Adipocyte (in vitro differentiated cells): ENCODE data around the gene UBAP1L.

Experiments used
- DNase-seq: peaks from one replicate; pipeline ENCODE4 v3.0.0-alpha.2; 2015; ENCODE audit warnings: low read depth
- H3K27me3 ChIP-seq: replicated peaks from 2 replicates; pipeline ENCODE4 v1.7.0; 2013; ENCODE audit warnings: mild to moderate bottlenecking, low read length, moderate library complexity; ENCODE audit not compliant: control insufficient read depth, insufficient read depth
- H3K36me3 ChIP-seq: 2 replicates; pipeline ENCODE4 v1.7.0; 2013; ENCODE audit warnings: low read length, mild to moderate bottlenecking, moderate library complexity; ENCODE audit not compliant: control insufficient read depth, insufficient read depth, severe bottlenecking
- H3K4me1 ChIP-seq: 2 replicates; pipeline ENCODE4 v1.7.0; 2013; ENCODE audit warnings: mild to moderate bottlenecking, low read length, moderate library complexity; ENCODE audit not compliant: control insufficient read depth, insufficient read depth
- H3K4me3 ChIP-seq: 2 replicates; pipeline ENCODE4 v1.7.0; 2013; ENCODE audit warnings: mild to moderate bottlenecking, low read length, moderate library complexity
- H3K9ac ChIP-seq: 2 replicates; pipeline ENCODE4 v1.7.0; 2013; ENCODE audit warnings: mild to moderate bottlenecking, low read length, moderate library complexity
- H3K9me3 ChIP-seq: 2 replicates; pipeline ENCODE4 v1.7.0; 2013; ENCODE audit warnings: mild to moderate bottlenecking, low read length, moderate library complexity; ENCODE audit not compliant: control insufficient read depth

The UBAP1L gene

DNA sequence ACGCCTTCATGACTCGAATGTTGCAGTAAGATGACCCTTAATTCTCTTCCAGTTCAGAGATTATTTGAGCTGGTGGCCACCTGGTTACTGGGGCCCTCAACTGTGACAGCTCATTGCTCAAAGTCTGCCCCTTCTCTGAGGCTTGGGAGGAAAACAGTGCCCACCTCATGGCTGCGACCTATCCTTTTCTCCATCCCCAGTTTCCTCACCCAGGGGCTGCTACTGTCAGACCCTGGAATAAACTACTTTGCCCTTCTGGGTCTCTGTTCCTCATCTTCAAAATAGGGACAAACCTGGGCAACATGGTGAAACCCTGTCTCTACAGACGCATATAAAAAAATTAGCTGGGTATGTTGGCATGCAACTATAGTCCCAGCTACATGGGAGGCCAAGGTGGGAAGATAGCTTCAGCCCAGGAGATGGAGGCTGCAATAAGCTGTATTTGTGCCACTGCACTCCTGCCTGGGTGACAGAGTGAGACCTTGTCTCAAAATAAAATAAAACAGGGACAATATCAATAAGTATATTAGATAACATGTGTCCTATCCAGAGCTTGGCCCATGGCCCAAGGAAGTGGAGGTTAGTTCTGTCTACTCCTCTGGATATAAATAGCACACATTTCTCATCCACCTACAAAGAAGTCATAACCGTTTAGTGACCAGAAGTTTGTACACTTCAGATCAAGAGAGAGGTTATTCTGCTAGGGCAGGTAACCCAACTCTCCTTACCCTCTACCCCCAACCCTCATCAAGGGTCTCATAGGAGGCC, 45.0 kb downstream of the UBAP1L start:
- H3K9ac ChIP-seq = no peak overlapping the region
- DNase-seq = no peak
- no peaks in the 10 kb centered on the region for H3K9me3 ChIP-seq
- peaks cover 41% of the 10 kb centered on the region for H3K4me1 ChIP-seq
- no peaks in the 10 kb centered on the region for H3K36me3 ChIP-seq
- H3K27me3 ChIP-seq = peaks cover 4% of the 10 kb centered on the region
- H3K4me3 ChIP-seq = no peak overlapping the region

DNA sequence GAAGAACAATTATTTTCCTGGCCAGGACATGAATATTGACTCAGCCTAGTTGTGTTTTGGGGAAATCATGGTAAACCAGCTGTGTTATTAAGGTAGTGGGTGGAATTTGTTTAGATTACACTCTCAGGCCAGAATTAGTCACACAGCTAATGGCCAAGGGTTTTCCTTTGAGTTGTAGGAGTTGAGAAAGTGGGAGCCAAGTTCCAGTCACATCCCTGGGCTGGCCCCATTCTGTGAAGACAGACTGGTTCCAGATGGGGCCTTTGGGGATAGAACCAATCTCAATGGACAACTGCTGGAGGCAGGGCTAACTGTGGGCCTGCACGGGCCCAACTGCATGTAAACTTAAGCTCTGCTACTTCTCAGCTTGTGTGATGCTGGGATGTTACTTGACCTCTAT, 45.8 kb downstream of the UBAP1L start:
- DNase-seq = peak; percentile 66
- peaks cover 6% of the 10 kb centered on the region for H3K27me3 ChIP-seq
- H3K4me3 ChIP-seq = no peak overlapping the region
- no peaks in the 10 kb centered on the region for H3K9me3 ChIP-seq
- H3K36me3 ChIP-seq = no peaks in the 10 kb centered on the region
- H3K4me1 ChIP-seq = peaks cover 41% of the 10 kb centered on the region
- H3K9ac ChIP-seq = no peak overlapping the region

GRCh38 chr15:65068403-65068788, 46.6 kb downstream of the UBAP1L start:
- Histone ChIP-seq H3K27me3 (peaks cover 13% of the 10 kb centered on the region), H3K4me3 (no peak overlapping the region), H3K36me3 (no peaks in the 10 kb centered on the region), H3K4me1 (peaks cover 41% of the 10 kb centered on the region), H3K9ac (no peak overlapping the region), H3K9me3 (no peaks in the 10 kb centered on the region)
- peak; percentile 30 for DNase-seq

DNA sequence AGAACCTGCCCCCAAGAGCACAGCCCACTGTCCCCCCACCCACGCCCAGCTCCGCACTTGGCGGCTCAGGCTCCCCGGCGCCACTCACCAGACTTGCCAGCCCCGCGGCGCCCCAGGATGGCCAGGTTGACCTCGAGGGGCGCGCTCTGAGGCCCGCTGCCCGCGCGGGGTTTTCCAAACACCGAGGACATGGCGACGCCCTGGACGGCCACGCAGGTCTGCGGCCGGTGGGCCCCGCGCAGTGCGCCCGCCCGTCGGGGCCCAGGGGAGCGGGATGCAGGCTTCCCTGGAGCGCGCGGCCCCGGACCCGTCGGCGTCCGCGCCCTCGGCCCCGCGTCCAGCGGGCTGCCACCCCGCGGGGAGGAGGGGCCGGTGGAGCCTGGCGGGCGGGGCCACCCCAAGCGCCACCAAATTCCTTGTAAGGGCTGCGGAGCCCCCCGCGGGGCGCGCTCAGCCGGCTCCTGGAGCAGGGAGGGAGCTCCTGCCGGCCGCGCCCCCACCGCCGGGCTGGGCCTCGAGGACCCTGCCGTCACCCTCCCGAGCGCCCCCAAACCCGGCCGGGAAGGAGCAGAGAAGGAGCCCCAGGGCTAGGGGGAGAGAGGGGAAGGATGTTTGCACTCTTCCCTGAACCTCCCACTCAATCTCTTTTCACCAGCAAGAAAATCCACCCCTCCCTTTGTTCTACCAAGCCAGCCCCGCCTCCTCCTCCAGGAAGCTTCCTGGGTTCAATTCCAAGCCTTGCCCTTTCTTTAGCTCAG, 47.2 kb downstream of the UBAP1L start, which contains the start of gene RASL12:
Gene RASL12 (minus strand): TSS at position 347 of the 758 bp plus-strand sequence. CDS start 156 bp downstream, at position 191.
- Histone ChIP-seq H3K4me1 (peaks cover 42% of the 10 kb centered on the region), H3K9ac (no peak within 1 kb of the TSS), H3K27me3 (peaks cover 17% of the 10 kb centered on the region), H3K4me3 (no peak within 1 kb of the TSS), H3K9me3 (no peaks in the 10 kb centered on the region), H3K36me3 (no peaks in the 10 kb centered on the region)
- DNase-seq = no peak

DNA sequence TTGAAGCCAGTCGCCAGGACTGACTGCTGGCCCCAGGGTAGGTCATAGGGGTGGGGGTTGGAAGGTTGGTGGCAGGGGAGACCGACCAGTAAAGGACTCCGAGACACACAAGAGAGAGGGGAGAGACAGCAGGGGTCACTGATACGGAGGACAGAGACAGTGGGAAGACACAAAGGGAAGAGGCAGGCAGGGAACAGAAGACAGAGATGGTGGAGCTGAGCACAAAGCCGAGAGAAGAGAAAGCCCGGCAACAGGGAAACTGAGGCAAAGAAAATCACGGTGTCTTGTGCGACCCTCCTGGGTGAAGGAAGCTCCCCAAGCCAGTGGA, 47.7 kb downstream of the UBAP1L start:
- Histone ChIP-seq H3K4me1 (peaks cover 44% of the 10 kb centered on the region), H3K9me3 (no peaks in the 10 kb centered on the region), H3K4me3 (no peak overlapping the region), H3K36me3 (no peaks in the 10 kb centered on the region), H3K9ac (no peak overlapping the region), H3K27me3 (peaks cover 19% of the 10 kb centered on the region)
- no peak for DNase-seq

- DNase-seq = no peak
Measured at GRCh38 chr15:65066635-65067316, 48.2 kb downstream of the UBAP1L start.

DNA sequence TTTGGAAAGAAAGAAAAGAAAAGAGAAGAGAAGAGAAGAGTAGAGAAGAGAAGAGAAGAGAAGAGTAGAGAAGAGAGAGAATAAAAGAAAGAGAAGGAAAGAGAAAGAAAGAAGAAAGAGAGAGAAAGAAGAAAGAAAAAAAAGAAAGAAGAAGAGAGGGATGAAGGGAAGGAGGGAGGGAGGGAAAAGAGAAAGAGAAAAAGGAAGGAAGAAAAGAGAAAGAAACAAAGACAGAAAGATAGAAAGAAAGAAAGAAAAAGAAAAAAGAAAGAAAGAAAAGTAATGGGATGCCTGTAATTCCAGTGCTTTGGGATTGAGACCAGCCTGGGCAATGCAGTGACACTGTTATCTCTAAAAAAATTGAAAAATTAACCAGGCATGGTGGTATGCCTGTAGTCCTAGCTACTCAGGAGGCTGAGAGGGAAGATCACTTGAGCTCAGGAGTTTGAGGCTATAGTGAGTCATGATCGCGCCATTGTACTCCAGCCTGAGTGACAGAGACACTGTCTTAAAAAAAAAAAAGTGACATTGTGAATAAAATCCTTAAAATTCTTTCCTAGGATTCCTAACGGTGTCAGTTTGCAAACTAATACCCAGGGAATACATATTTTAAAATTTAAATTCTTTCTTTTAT, 48.9 kb downstream of the UBAP1L start:
- Histone ChIP-seq H3K9me3 (no peaks in the 10 kb centered on the region), H3K36me3 (no peaks in the 10 kb centered on the region), H3K4me3 (no peak overlapping the region), H3K27me3 (peaks cover 19% of the 10 kb centered on the region), H3K9ac (no peak overlapping the region), H3K4me1 (peaks cover 36% of the 10 kb centered on the region)
- DNase-seq = no peak

More at GRCh38 chr15:65066635-65067316, 48.2 kb downstream of the UBAP1L start:
- Histone ChIP-seq H3K4me3 (no peak overlapping the region), H3K4me1 (peaks cover 41% of the 10 kb centered on the region), H3K36me3 (no peaks in the 10 kb centered on the region), H3K27me3 (peaks cover 19% of the 10 kb centered on the region), H3K9ac (no peak overlapping the region), H3K9me3 (no peaks in the 10 kb centered on the region)

DNA sequence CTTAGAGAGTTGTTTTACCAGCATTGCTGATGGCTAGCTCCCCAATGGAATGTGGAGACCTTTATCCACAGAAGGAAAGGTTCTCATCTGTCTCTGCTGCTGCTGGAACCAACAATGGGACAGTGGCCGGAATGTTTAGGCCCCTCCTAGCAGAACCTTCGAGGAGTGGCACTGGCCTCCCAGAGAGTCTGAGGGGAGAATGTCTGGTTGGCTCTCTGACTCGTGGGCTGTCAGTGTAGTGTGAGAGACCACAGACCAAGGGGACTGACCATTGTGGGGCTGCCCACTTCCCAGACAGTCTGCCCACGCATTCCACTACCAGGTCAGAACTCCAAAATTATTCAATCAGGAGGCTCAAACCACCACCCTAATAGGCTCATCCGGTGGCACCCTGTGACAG, 52.3 kb downstream of the UBAP1L start:
- H3K36me3 ChIP-seq = no peaks in the 10 kb centered on the region
- H3K4me3 ChIP-seq = no peak overlapping the region
- H3K4me1 ChIP-seq = peaks cover 23% of the 10 kb centered on the region
- H3K9ac ChIP-seq = no peak overlapping the region
- H3K9me3 ChIP-seq = peaks cover 4% of the 10 kb centered on the region
- DNase-seq = no peak
- H3K27me3 ChIP-seq = peaks cover 25% of the 10 kb centered on the region

DNA sequence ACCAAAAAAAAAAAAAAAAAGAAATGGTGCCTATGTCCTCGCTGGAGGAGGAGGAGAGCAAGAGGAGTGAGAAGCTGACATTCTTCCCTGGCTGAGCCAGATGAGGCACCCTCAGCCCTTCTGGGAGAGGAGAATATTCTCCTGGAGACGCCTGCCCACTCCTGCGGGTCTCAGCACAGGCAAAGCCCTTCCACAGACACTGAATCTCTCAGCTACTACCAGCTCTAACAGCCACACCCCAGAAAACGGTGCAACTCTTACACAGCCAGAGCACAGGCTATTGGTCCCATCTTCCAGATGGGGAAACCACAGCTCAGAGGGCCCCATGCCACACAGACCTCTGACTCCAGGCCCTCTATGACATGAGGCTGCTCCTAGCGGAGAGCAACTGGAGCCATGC, 52.9 kb downstream of the UBAP1L start:
- Histone ChIP-seq H3K9me3 (peaks cover 4% of the 10 kb centered on the region), H3K27me3 (peaks cover 21% of the 10 kb centered on the region), H3K36me3 (no peaks in the 10 kb centered on the region), H3K9ac (no peak overlapping the region), H3K4me1 (peaks cover 23% of the 10 kb centered on the region), H3K4me3 (no peak overlapping the region)
- no peak for DNase-seq

- peaks cover 13% of the 10 kb centered on the region for H3K4me1 ChIP-seq
- peaks cover 4% of the 10 kb centered on the region for H3K9me3 ChIP-seq
- no peak overlapping the region for H3K9ac ChIP-seq
- H3K27me3 ChIP-seq = peaks cover 26% of the 10 kb centered on the region
- H3K36me3 ChIP-seq = no peaks in the 10 kb centered on the region
- DNase-seq = no peak
- H3K4me3 ChIP-seq = no peak overlapping the region
Measured at GRCh38 chr15:65060641-65061397, 54.2 kb downstream of the UBAP1L start.
